GM23338 (cell line): ENCODE measurements around the gene CCDC61. TPM values are rescaled to one million over a fixed set of nuclear protein-coding genes. Genes with fewer than 3 reads are reported as not detected.

ENCODE experiments used
- ATAC-seq: fragments of 200-7000 bp; cut with Tn5 transposase; 3 replicates; pipeline ENCODE4 v1.9.1; 2020
- DNase-seq: peaks from one replicate; pipeline ENCODE4 v3.0.0-alpha.2; 2015; ENCODE audit warnings: low spot score
- H2AFZ ChIP-seq: fragments of 200-600 bp; sonication (generic); 2 replicates; pipeline ENCODE4 v1.8.0; 2016; ENCODE audit warnings: antibody characterized with exemption, mild to moderate bottlenecking, moderate library complexity
- H3F3A ChIP-seq: fragments of 200-600 bp; sonication (generic); replicated peaks from 2 replicates; pipeline ENCODE4 v1.8.0; 2017; ENCODE audit warnings: antibody characterized with exemption, mixed run types, low read depth
- H3K27ac ChIP-seq: fragments of 200-600 bp; sonication (generic); 2 replicates; pipeline ENCODE4 v1.6.1; 2016; ENCODE audit warnings: low read depth
- H3K27me3 ChIP-seq: fragments of 200-600 bp; sonication (generic); 2 replicates; pipeline ENCODE4 v1.8.0; 2016; ENCODE audit warnings: mild to moderate bottlenecking, mixed run types, moderate library complexity; ENCODE audit not compliant: insufficient read depth
- H3K36me3 ChIP-seq: fragments of 200-600 bp; sonication (generic); 2 replicates; pipeline ENCODE4 v1.8.0; 2016; ENCODE audit warnings: mild to moderate bottlenecking; ENCODE audit not compliant: insufficient read depth
- H3K4me1 ChIP-seq: fragments of 200-600 bp; sonication (generic); 2 replicates; pipeline ENCODE4 v1.8.0; 2016; ENCODE audit warnings: mild to moderate bottlenecking, moderate library complexity; ENCODE audit not compliant: insufficient read depth
- H3K4me2 ChIP-seq: fragments of 200-600 bp; sonication (generic); 2 replicates; pipeline ENCODE4 v1.7.1; 2017; ENCODE audit warnings: mixed run types
- H3K4me3 ChIP-seq: fragments of 200-600 bp; sonication (generic); 2 replicates; pipeline ENCODE4 v1.6.1; 2016; ENCODE audit warnings: mixed run types
- H3K79me2 ChIP-seq: fragments of 200-600 bp; sonication (generic); replicated peaks from 2 replicates; pipeline ENCODE4 v1.8.0; 2017; ENCODE audit warnings: mild to moderate bottlenecking; ENCODE audit not compliant: insufficient read depth
- H3K9me2 ChIP-seq: fragments of 200-600 bp; sonication (generic); 2 replicates; pipeline ENCODE4 v1.8.0; 2017; ENCODE audit not compliant: insufficient read depth
- H4K20me1 ChIP-seq: fragments of 200-600 bp; sonication (generic); replicated peaks from 2 replicates; pipeline ENCODE4 v1.8.0; 2017; ENCODE audit warnings: mild to moderate bottlenecking; ENCODE audit not compliant: insufficient read depth
- H3K27ac Mint-ChIP-seq: 2 replicates; pipeline ENCODE4 v1.8.0; 2020; ENCODE audit warnings: inconsistent platforms, mild to moderate bottlenecking, moderate library complexity, mixed read lengths
- H3K27me3 Mint-ChIP-seq: 3 replicates; pipeline ENCODE4 v1.8.0; 2022; ENCODE audit warnings: low read depth, mild to moderate bottlenecking, moderate library complexity, mixed read lengths, inconsistent platforms; ENCODE audit not compliant: insufficient read depth, poor library complexity
- H3K36me3 Mint-ChIP-seq: 3 replicates; pipeline ENCODE4 v1.8.0; 2021; ENCODE audit warnings: low read depth, mild to moderate bottlenecking, inconsistent platforms, moderate library complexity, mixed read lengths
- H3K4me1 Mint-ChIP-seq: 3 replicates; pipeline ENCODE4 v1.8.0; 2020; ENCODE audit warnings: mild to moderate bottlenecking, inconsistent platforms, mixed read lengths
- H3K4me3 Mint-ChIP-seq: 3 replicates; pipeline ENCODE4 v1.8.0; 2021; ENCODE audit warnings: moderate library complexity, mild to moderate bottlenecking, inconsistent platforms, mixed read lengths
- H3K9me3 Mint-ChIP-seq: 3 replicates; pipeline ENCODE4 v1.8.0; 2020; ENCODE audit warnings: moderate library complexity, mild to moderate bottlenecking, inconsistent platforms, mixed read lengths
- CREB1 ChIP-seq: fragments of 250-450 bp; sonication (Bioruptor Pico); IDR thresholded peaks from 2 replicates; pipeline ENCODE4 v1.5.0; 2020; ENCODE audit warnings: low read depth, mild to moderate bottlenecking, moderate library complexity
- CTCF ChIP-seq, 2 experiments: fragments of 200-600 bp in 1 of 2; sonication (generic) in 1 of 2; conservative IDR thresholded peaks; 2 replicates each; pipeline versions ENCODE4 v1.5.1 to v1.6.1; 2016 to 2017; ENCODE audit warnings: antibody characterized with exemption in 2 of 2, low read depth in 2 of 2, mild to moderate bottlenecking in 2 of 2, moderate library complexity in 1 of 2
- ETS1 ChIP-seq: IDR thresholded peaks from 2 replicates; pipeline ENCODE4 v1.6.1; 2016; ENCODE audit warnings: antibody characterized with exemption
- EZH2phosphoT487 ChIP-seq: fragments of 200-600 bp; sonication (generic); IDR thresholded peaks from one replicate; pipeline ENCODE4 v1.8.1; 2018; ENCODE audit warnings: antibody characterized with exemption; ENCODE audit not compliant: unreplicated experiment
- JUNB ChIP-seq: IDR thresholded peaks from one replicate; pipeline ENCODE4 v1.6.1; 2016; ENCODE audit warnings: antibody characterized with exemption; ENCODE audit not compliant: unreplicated experiment
- NANOG ChIP-seq: IDR thresholded peaks from 2 replicates; pipeline ENCODE4 v1.6.1; 2016; ENCODE audit warnings: antibody characterized with exemption, borderline replicate concordance
- POLR2AphosphoS5 ChIP-seq: IDR thresholded peaks from 2 replicates; pipeline ENCODE4 v1.6.1; 2016; ENCODE audit warnings: antibody characterized with exemption, low read depth
- STAT1 ChIP-seq: IDR thresholded peaks from one replicate; pipeline ENCODE4 v1.6.1; 2016; ENCODE audit warnings: antibody characterized with exemption; ENCODE audit not compliant: unreplicated experiment
- ZNF114 ChIP-seq: fragments of 250-450 bp; sonication (Bioruptor Pico); IDR thresholded peaks from 2 replicates; pipeline ENCODE4 v1.5.0; 2020; ENCODE audit warnings: mild to moderate bottlenecking, moderate library complexity
- ZNF331 ChIP-seq: fragments of 250-450 bp; sonication (Bioruptor Pico); IDR thresholded peaks from 2 replicates; pipeline ENCODE4 v1.5.0; 2020; ENCODE audit warnings: low read depth, mild to moderate bottlenecking, moderate library complexity
- ZNF462 ChIP-seq: fragments of 250-450 bp; sonication (Bioruptor Pico); IDR thresholded peaks from 2 replicates; pipeline ENCODE4 v1.5.0; 2020; ENCODE audit warnings: mild to moderate bottlenecking, moderate library complexity
- long read RNA-seq: library from polyadenylated mRNA; unstranded; transcript quantifications from one replicate; pipeline ENCODE4 v2.0.0, GENCODE V29; 2020; ENCODE audit not compliant: unreplicated experiment
- polyA plus RNA-seq: library from polyadenylated mRNA; unstranded; fragments of >200 nt; fragmentation: Nextera tagmentation; extraction: Ambion mirVana; gene quantifications from 2 replicates; pipeline ENCODE4 v1.2.1, GENCODE V29; 2016
- total RNA-seq: library from RNA; depleted of rRNA; stranded (reverse); fragments of >200 nt; shearing (Covaris generic); gene quantifications from 2 replicates; pipeline ENCODE4 v1.2.3, GENCODE V29; 2014; rRNA removed

Gene CCDC61
- total RNA-seq: 16.4 and 22.4 TPM in 2 replicates
- 6.7 and 9.8 TPM in 2 replicates for polyA plus RNA-seq
- long read RNA-seq, transcript CCDC61-204 (14 exons, 1,817 nt): major isoform, 6 of 12 reads
- long read RNA-seq, partial matches to known transcripts: 3 of 12 reads
- long read RNA-seq, other reads (novel, unspliced or antisense): 3 of 12 reads

- peak; percentile 89 for TF ChIP-seq CREB1 (CRISPR knock-in tag)
- peak; percentile 83 for TF ChIP-seq POLR2AphosphoS5
- no peak for TF ChIP-seq EZH2phosphoT487
- Histone ChIP-seq H3K36me3 (no peaks in the 10 kb centered on the region), H2AFZ (0 out of 2 replicates have a peak within 1 kb of the TSS, but pooled peaks have one; percentile 38), H3K79me2 (peaks cover 13% of the 10 kb centered on the region), H4K20me1 (no peaks in the 10 kb centered on the region; the same call in 1 of the 2 replicates), H3K27ac (peak within 1 kb of the TSS; percentile 18; the same call in 1 of the 2 replicates), H3K4me1 (peaks cover 6% of the 10 kb centered on the region), H3K9me2 (no peaks in the 10 kb centered on the region), H3K27me3 (no peaks in the 10 kb centered on the region), H3F3A (peaks cover 7% of the 10 kb centered on the region; the same call in 1 of the 2 replicates), H3K4me2 (peak within 1 kb of the TSS; percentile 90), H3K4me3 (peak within 1 kb of the TSS; percentile 65)
- Mint-ChIP-seq H3K36me3 (no peaks in the 10 kb centered on the region), H3K4me3 (no peak within 1 kb of the TSS), H3K9me3 (no peaks in the 10 kb centered on the region), H3K4me1 (peaks cover 22% of the 10 kb centered on the region), H3K27ac (no peak within 1 kb of the TSS), H3K27me3 (peaks cover 10% of the 10 kb centered on the region)
- DNase-seq (peak; percentile 100), ATAC-seq (peak; percentile 93)
Measured at GRCh38 chr19:45994998-45995714, at the start of gene CCDC61. CCDC61 (plus strand) TSS chr19:45995467; CDS start chr19:46003019, 7,552 bp downstream.

- Histone ChIP-seq H3K9me2 (no peaks in the 10 kb centered on the region), H4K20me1 (peaks cover 11% of the 10 kb centered on the region; the same call in 1 of the 2 replicates), H3K36me3 (no peaks in the 10 kb centered on the region), H3K27me3 (no peaks in the 10 kb centered on the region), H3K4me2 (no peak overlapping the region), H3K4me3 (no peak overlapping the region), H3K79me2 (no peaks in the 10 kb centered on the region), H3F3A (0 out of 2 replicates have a peak, but pooled peaks cover 12% of the 10 kb centered on the region), H2AFZ (no peak overlapping the region), H3K4me1 (0 out of 2 replicates have a peak, but pooled peaks cover 6% of the 10 kb centered on the region), H3K27ac (no peak overlapping the region)
- Mint-ChIP-seq H3K4me1 (peaks cover 6% of the 10 kb centered on the region; the same call in 2 of the 3 replicates), H3K36me3 (peaks cover 8% of the 10 kb centered on the region; the same call in 2 of the 3 replicates), H3K27ac (no peak overlapping the region), H3K4me3 (no peak overlapping the region), H3K9me3 (no peaks in the 10 kb centered on the region; the same call in 2 of the 3 replicates), H3K27me3 (peaks cover 5% of the 10 kb centered on the region)
- ATAC-seq: no peak
- DNase-seq: no peak
- no peak for TF ChIP-seq NANOG
- no peak for TF ChIP-seq ZNF462 (CRISPR knock-in tag)
- no peak for TF ChIP-seq CREB1 (CRISPR knock-in tag)
- no peak for TF ChIP-seq ZNF114 (CRISPR knock-in tag)
- TF ChIP-seq POLR2AphosphoS5: no peak
- no peak for TF ChIP-seq STAT1
- TF ChIP-seq ZNF331 (CRISPR knock-in tag): no peak
- no peak for TF ChIP-seq JUNB
- TF ChIP-seq ETS1: no peak
- no peak for TF ChIP-seq CTCF (conservative IDR thresholded peaks at IDR 0.05; ENCODE audit: low read depth in 2 of 2)
Measured at GRCh38 chr19:45947926-45948325, 47.3 kb upstream of the CCDC61 start.
